Stimulated activated effector memory CD8-positive, alpha-beta T cell treated with anti-CD3 and anti-CD28 coated beads, Interleukin-12 subunit alpha, Interleukin-12 subunit beta, amount 100 ng/mL, for 72 hours (primary cell): ENCODE data around the gene ATP2B2.

ENCODE experiments used
- ATAC-seq: fragments of 150-1000 bp; cut with Tn5 transposase; 2 replicates; pipeline ENCODE4 v1.10.0; 2021
- DNase-seq, 2 donors: peaks; one replicate each; pipeline ENCODE4 v3.0.0; 2021 to 2022; ENCODE audit warnings: low spot score in 2 of 2
- H3K27ac Mint-ChIP-seq: one replicate; pipeline ENCODE4 v1.8.0; 2022; ENCODE audit warnings: mild to moderate bottlenecking, mixed read lengths
- H3K36me3 Mint-ChIP-seq: one replicate; pipeline ENCODE4 v1.8.0; 2022; ENCODE audit warnings: mild to moderate bottlenecking, mixed read lengths
- H3K4me1 Mint-ChIP-seq: one replicate; pipeline ENCODE4 v1.8.0; 2022; ENCODE audit warnings: mixed read lengths
- H3K4me3 Mint-ChIP-seq: one replicate; pipeline ENCODE4 v1.8.0; 2022; ENCODE audit warnings: mild to moderate bottlenecking, mixed read lengths
- H3K9me3 Mint-ChIP-seq: one replicate; pipeline ENCODE4 v1.8.0; 2022; ENCODE audit warnings: mixed read lengths

The ATP2B2 gene

DNA sequence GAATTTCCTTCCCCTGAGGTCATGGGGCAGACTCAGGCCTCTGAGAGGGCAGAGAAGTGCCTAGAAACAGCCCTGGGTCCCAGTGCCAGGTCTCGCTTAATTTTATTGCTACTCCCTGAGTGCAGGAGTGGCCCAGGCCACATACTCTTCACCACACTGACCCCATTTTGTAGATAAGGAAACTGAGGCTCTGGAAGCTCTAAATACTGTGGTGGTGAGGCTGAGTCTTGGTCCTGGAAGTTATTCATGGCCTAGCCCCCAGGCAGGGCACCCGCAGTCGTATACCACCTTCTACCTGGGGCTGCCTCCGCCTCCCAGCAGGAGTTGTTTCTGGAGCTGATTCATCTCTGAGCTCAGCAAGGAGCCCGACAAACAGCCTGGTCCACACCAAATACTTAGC lies 9.8 kb downstream of the ATP2B2 start:
- Mint-ChIP-seq H3K36me3 (no peaks in the 10 kb centered on the region), H3K27ac (no peak overlapping the region), H3K4me1 (no peaks in the 10 kb centered on the region), H3K4me3 (no peak overlapping the region), H3K9me3 (no peaks in the 10 kb centered on the region)
- ATAC-seq: no peak
- DNase-seq: no peak

DNA sequence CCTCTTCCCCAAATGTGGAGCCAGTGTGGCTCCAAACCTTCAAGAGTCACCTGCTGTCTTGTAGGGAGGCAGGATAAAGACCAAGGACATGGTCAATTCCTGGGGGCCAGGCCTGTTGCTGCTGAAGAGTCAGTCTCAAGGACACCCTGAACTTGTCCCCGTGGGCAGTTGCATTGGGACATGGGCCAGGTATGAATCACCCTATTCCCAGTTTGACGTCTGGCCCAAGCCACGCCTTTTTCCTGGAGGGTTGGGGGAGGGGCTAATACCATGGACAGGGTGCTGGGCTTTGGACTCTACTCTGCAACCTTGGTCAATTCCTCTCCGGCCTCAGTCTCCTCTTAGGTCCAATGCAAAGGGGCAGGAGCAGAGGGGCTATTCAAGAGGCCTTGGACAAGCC lies 10.4 kb downstream of the ATP2B2 start:
- DNase-seq (no peak), ATAC-seq (no peak)
- Mint-ChIP-seq H3K4me1 (no peaks in the 10 kb centered on the region), H3K36me3 (no peaks in the 10 kb centered on the region), H3K4me3 (no peak overlapping the region), H3K9me3 (no peaks in the 10 kb centered on the region), H3K27ac (no peak overlapping the region)

GRCh38 chr3:10494180-10494579 lies 11.2 kb downstream of the ATP2B2 start:
- no peak overlapping the region for H3K27ac Mint-ChIP-seq
- H3K4me3 Mint-ChIP-seq: no peak overlapping the region
- H3K4me1 Mint-ChIP-seq: no peaks in the 10 kb centered on the region
- no peaks in the 10 kb centered on the region for H3K9me3 Mint-ChIP-seq
- ATAC-seq: no peak
- H3K36me3 Mint-ChIP-seq: no peaks in the 10 kb centered on the region
- DNase-seq: no peak

DNA sequence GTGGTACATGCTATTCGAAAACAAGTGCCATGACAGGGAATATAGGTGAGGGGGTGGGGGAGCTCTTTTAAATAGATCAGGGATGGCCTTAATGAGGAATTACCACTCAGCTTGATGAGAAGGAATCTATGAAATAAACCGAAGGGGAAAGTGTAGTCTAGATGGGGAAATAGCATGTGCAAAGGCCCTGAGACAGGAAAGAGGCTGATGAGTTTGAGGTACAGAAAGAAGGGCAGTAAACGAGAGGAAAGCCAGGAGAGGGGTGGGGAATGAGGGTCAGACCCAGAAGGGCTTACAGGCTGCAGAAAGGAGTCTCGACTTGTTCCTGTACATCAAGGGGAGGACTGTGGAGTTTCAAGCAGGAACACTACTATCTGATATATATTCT lies 12.2 kb downstream of the ATP2B2 start:
- Mint-ChIP-seq H3K4me3 (no peak overlapping the region), H3K4me1 (no peaks in the 10 kb centered on the region), H3K27ac (no peak overlapping the region), H3K36me3 (no peaks in the 10 kb centered on the region), H3K9me3 (no peaks in the 10 kb centered on the region)
- no peak for DNase-seq
- ATAC-seq: no peak

DNA sequence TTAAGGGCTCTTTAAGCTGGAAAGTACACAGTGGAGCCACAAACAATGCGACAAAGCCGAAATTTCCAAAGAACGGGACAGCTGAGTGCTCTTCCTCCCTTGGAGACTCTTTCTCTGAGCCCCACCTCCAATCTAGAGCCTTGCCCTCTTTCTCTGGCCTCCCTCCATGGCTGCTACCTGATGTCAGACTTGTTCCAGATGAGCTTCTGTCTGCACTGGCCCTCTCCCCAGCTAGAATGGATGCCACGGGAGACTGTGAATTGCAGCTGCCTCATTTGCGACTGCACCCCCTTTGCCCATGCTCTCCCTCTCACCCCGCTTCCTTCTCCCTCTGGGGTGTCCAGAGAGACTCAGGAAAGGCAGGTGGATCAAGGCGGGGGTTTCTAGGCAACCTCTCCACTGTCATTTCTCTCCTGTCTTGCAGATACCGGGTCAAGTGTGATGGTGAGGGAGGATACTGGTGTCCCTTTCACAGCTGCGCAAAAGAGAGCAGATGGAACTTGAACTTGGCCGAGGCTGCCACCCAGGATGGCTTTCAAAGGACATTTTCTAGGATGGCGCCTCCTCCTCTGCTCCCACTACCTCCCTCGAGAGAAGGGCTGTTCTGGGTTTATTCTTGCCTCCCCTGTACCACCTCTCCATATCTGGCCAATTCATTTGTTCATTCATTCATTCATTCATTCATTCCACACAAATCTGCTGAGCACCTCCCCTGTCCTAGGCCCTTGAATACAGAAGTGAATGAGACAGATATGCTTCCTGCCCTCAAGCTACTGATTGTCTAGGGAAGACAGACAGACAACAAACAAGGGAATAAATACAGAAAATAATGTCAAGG lies 12.8 kb downstream of the ATP2B2 start:
- DNase-seq (no peak), ATAC-seq (no peak)
- Mint-ChIP-seq H3K27ac (no peak overlapping the region), H3K4me3 (no peak overlapping the region), H3K9me3 (no peaks in the 10 kb centered on the region), H3K36me3 (no peaks in the 10 kb centered on the region), H3K4me1 (no peaks in the 10 kb centered on the region)

GRCh38 chr3:10489746-10490483 lies 15.5 kb downstream of the ATP2B2 start:
- no peak overlapping the region for H3K4me3 Mint-ChIP-seq
- no peaks in the 10 kb centered on the region for H3K4me1 Mint-ChIP-seq
- H3K9me3 Mint-ChIP-seq: no peaks in the 10 kb centered on the region
- H3K27ac Mint-ChIP-seq: no peak overlapping the region
- ATAC-seq (no peak), DNase-seq (no peak)
- H3K36me3 Mint-ChIP-seq: no peaks in the 10 kb centered on the region

DNA sequence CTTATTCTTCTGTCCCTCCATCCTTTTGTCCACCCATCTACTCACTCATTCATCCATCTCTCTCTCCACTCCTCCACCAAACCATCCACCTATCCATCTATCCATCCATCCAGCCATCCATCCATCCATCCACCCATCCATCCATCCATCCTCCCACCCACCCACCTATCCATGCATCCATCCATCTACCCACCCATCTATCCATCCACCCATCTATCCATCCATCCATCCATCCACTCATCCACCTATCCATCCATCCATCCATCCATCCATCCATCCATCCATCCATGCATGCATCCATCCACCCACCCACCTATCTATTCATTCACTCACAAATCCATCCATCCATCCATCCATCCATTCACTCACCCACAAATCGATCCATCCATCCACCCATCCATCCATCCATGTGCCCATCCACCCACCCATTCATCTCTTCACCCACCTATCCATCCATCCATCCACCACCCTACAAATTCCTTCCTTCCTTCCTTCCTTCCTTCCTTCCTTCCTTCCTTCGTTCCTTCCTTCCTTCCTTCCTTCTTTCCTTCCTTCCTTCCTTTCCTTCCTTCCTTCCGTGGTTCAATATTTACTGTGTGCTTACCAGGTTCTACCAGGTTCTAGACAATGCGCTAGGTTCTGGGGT lies 17.3 kb downstream of the ATP2B2 start:
- H3K36me3 Mint-ChIP-seq: no peaks in the 10 kb centered on the region
- H3K9me3 Mint-ChIP-seq: no peaks in the 10 kb centered on the region
- ATAC-seq: no peak
- H3K4me1 Mint-ChIP-seq: no peaks in the 10 kb centered on the region
- H3K4me3 Mint-ChIP-seq: no peak overlapping the region
- no peak for DNase-seq
- H3K27ac Mint-ChIP-seq: no peak overlapping the region

DNA sequence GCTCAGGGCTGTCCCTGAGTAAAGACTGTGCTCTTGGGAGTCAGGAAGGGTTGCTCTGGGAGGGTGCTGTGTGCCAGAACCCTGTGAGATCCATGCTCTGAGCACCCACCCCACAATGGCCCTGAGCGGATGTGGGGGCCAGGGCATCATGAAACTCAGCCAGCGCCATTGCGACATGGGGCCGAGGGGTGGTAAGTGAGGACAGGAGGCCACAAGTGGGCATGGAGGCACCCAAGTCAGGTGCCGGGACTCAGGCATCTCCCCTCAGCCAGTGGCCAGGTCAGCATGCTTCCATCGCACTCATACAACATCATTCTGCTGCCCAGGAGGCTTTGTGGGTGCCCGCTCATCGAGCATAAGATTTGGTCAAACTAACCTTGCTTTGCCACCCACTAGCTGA lies 19.6 kb downstream of the ATP2B2 start:
- DNase-seq: no peak
- Mint-ChIP-seq H3K27ac (no peak overlapping the region), H3K36me3 (no peaks in the 10 kb centered on the region), H3K4me3 (no peak overlapping the region), H3K4me1 (no peaks in the 10 kb centered on the region), H3K9me3 (no peaks in the 10 kb centered on the region)
- no peak for ATAC-seq

DNA sequence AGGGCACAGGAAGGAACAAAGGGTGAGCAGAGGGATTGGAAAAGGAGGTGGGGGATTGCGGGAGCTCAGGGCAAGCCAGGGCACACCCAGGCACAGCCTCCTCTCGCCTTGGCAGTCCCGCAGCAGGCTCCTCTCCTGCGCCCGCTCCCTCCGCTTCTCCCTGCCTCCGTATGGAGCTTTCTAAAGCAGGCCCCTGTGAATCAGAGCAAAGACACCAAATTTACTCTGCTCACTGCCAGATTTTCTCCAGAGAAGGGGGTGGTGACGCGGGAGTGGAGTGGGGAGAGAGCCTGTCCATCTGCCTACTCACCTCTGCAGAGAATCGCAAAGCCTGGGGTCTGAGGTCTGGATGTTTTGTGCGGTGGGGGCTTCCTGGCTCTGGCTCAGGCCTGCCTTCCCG lies 20.0 kb downstream of the ATP2B2 start:
- no peak for DNase-seq
- H3K36me3 Mint-ChIP-seq: no peaks in the 10 kb centered on the region
- no peak for ATAC-seq
- H3K4me1 Mint-ChIP-seq: no peaks in the 10 kb centered on the region
- no peak overlapping the region for H3K27ac Mint-ChIP-seq
- no peaks in the 10 kb centered on the region for H3K9me3 Mint-ChIP-seq
- no peak overlapping the region for H3K4me3 Mint-ChIP-seq

- H3K4me1 Mint-ChIP-seq: no peaks in the 10 kb centered on the region
- ATAC-seq: no peak
- no peaks in the 10 kb centered on the region for H3K9me3 Mint-ChIP-seq
- H3K36me3 Mint-ChIP-seq: no peaks in the 10 kb centered on the region
- no peak overlapping the region for H3K4me3 Mint-ChIP-seq
- DNase-seq: no peak
- no peak overlapping the region for H3K27ac Mint-ChIP-seq
Observed at GRCh38 chr3:10484709-10485108, 20.7 kb downstream of the ATP2B2 start.

DNA sequence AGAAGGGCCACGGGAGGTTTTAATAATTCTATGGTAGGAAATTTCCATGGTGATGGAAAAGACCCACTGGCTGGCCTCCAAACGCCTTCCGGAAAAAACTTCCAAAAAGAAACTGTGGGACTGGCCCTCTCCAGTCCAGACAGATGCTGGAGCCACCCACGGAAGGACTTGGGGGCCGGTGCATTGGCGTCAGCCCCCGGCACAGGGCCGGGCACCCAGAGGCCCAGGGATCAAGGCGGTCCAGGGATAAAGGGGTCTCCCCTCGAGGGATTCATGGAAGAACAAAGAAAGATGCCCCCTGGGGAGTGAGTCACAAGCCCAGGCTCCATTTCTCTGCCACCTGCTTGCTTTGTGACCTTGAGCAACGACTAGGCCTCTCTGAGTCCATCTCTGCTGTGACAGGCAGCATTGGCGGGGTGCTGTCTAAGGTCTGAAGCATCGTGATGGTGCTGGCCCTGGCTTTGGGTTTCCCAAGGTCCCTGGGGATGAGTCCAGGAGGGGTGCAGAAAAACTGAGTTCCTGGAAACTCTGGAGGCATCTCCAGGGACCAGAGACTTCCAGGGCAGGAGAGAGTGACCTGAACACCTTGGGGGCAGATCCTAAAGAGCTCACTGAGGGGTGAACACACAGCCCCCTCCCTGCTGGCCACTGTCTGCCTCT lies 21.6 kb downstream of the ATP2B2 start:
- Mint-ChIP-seq H3K4me3 (no peak overlapping the region), H3K27ac (no peak overlapping the region), H3K36me3 (no peaks in the 10 kb centered on the region), H3K9me3 (no peaks in the 10 kb centered on the region), H3K4me1 (no peaks in the 10 kb centered on the region)
- DNase-seq (no peak), ATAC-seq (no peak)

GRCh38 chr3:10483364-10483675 lies 22.1 kb downstream of the ATP2B2 start:
- Mint-ChIP-seq H3K27ac (no peak overlapping the region), H3K4me3 (no peak overlapping the region), H3K4me1 (no peaks in the 10 kb centered on the region), H3K36me3 (no peaks in the 10 kb centered on the region), H3K9me3 (peaks cover 4% of the 10 kb centered on the region)
- DNase-seq: no peak
- no peak for ATAC-seq

GRCh38 chr3:10482631-10483363 lies 22.6 kb downstream of the ATP2B2 start:
- ATAC-seq (no peak), DNase-seq (no peak)
- no peak overlapping the region for H3K27ac Mint-ChIP-seq
- no peaks in the 10 kb centered on the region for H3K36me3 Mint-ChIP-seq
- H3K9me3 Mint-ChIP-seq: peaks cover 4% of the 10 kb centered on the region
- H3K4me3 Mint-ChIP-seq: no peak overlapping the region
- no peaks in the 10 kb centered on the region for H3K4me1 Mint-ChIP-seq

GRCh38 chr3:10480871-10481378 lies 24.5 kb downstream of the ATP2B2 start:
- ATAC-seq (no peak), DNase-seq (no peak)
- peak overlapping the region; percentile 20 for H3K27ac Mint-ChIP-seq
- no peaks in the 10 kb centered on the region for H3K36me3 Mint-ChIP-seq
- H3K9me3 Mint-ChIP-seq: peaks cover 4% of the 10 kb centered on the region
- H3K4me1 Mint-ChIP-seq: no peaks in the 10 kb centered on the region
- no peak overlapping the region for H3K4me3 Mint-ChIP-seq

DNA sequence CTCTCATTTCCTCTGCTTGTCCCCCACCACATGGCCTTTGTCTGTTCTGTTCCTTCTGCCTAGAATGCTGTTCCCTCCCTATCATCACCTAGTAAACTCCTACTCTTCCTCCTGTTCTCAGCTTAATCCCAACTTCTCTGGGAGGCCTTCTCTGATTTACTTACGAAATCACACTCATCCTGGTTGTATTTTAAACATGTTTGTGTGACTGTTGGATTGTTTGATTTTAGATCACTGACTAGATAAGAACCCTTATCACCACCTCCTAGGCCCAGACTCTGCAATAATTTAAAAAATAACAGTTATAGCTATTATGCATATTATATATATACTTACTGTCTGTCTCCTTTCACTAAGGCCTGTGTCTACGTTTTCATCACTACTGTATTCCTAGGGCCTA lies 26.1 kb downstream of the ATP2B2 start:
- H3K4me3 Mint-ChIP-seq: no peak overlapping the region
- peak overlapping the region; percentile 11 for H3K27ac Mint-ChIP-seq
- H3K9me3 Mint-ChIP-seq: peaks cover 4% of the 10 kb centered on the region
- ATAC-seq (no peak), DNase-seq (no peak)
- peaks cover 6% of the 10 kb centered on the region for H3K4me1 Mint-ChIP-seq
- H3K36me3 Mint-ChIP-seq: no peaks in the 10 kb centered on the region
